Measurements from ENCODE around the gene ALKBH5. TPM values are rescaled to one million over a fixed set of nuclear protein-coding genes. Genes with fewer than 3 reads are reported as not detected.
A peak's percentile ranks its signal among the peaks of the same experiment; 100 is the strongest.

ALKBH5 gene
- total RNA-seq, 1 donor from 2014 or later = 96.3 TPM

GRCh38 chr17:18156171-18156975 is 27.3 kb upstream of the ALKBH5 start:
- intact Hi-C loops (cut with DNase I) = no loop called here
- no peak for ATAC-seq

DNA sequence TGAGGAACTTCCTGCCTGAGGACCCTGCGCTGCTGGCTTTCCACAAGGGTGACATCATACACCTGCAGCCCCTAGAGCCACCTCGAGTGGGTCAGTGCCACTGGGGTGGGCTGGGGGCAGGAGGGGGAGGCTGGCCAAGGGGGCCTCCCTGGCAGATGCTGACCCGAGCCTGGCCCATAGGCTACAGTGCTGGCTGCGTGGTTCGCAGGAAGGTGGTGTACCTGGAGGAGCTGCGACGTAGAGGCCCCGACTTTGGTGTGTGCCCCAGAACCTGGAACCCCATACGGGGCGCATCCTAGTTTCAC is 26.7 kb upstream of the ALKBH5 start:
- DNase-seq (ENCODE audit: low spot score) = no peak
- intact Hi-C loops (cut with DNase I) = no loop called here
- ATAC-seq = no peak

More at GRCh38 chr17:18156171-18156975, 27.3 kb upstream of the ALKBH5 start:
- no peak for DNase-seq (ENCODE audit: low spot score)

- no peak for DNase-seq (ENCODE audit: low spot score)
- intact Hi-C loops (cut with DNase I) = no loop called here
- no peak for ATAC-seq
These were observed 26.2 kb upstream of the ALKBH5 start for GRCh38 chr17:18157354-18157985.

DNA sequence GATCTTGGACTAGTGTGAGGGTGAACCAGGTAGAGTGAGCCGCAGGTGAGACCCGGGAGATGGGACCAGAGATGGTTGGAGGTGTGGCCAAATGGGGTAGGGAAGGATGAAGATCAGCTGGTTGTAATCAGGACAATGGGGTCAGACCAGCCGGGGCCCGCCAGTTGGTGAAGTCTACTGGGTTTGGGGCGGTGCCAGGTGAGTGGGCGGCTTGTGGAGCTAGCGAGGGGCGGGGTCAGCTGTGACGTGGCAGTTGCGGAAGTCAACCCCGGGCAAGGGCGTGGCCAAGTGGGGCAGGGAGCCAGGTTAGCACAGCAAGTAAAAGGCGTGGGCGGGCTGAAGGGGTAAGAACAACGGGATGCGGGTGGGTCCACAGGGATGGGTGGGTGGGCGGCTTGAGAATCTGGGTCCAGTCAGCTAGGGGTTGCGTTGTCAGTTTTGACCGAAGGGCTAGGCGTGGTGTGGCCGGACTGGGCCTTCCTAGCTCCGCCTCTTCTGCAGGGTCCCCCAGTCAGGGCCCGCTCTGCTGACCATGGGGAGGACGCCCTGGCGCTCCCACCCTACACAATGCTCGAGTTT is 25.5 kb upstream of the ALKBH5 start:
- peak; percentile 99 for DNase-seq (ENCODE audit: low spot score)
- intact Hi-C loops (cut with DNase I) = no loop called here
- ATAC-seq = peak; percentile 74

- ATAC-seq = no peak
- no peak for DNase-seq (ENCODE audit: low spot score)
- intact Hi-C loops (cut with DNase I) = no loop called here
These were observed 24.0 kb upstream of the ALKBH5 start for GRCh38 chr17:18159551-18160120.

DNA sequence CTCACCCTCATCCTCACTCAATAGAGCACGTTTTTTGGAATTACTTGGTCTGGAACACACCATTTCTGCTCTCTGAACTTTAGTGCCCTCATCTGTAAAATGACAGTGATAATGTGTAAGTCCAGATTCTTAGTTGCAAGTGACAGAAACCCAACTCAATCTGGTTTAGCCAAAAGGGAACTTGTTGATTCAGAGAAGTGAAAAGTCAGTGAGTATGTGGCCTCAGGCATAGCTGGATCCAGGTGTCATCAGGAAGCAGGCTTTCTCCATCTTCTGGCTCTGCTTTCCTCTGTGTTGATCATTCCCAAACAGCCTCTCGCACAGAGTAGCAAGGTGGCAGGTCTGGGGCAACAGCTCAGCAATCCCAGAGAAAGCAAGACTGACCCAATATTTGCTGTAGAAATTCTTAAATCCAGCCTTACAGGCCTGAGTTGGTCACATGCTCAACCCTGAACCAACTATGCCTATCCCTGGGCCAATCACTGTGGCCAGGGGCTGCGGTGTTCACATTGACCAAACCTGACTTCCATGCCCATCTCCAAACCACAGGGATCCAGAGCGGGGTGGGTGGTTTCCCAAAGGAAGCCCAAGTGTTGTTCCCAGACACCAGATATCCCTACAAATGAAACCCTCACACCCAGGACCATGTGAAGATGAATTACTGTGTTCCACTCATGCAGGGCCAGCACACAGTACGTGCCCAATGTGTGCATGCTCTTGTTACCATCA is 23.3 kb upstream of the ALKBH5 start:
- intact Hi-C loops (cut with DNase I) = no loop called here
- ATAC-seq (no peak), DNase-seq (ENCODE audit: low spot score) (no peak)

GRCh38 chr17:18161207-18162145 is 22.2 kb upstream of the ALKBH5 start:
- intact Hi-C loops (cut with DNase I) = no loop called here
- DNase-seq (ENCODE audit: low spot score) = no peak
- ATAC-seq = no peak

DNA sequence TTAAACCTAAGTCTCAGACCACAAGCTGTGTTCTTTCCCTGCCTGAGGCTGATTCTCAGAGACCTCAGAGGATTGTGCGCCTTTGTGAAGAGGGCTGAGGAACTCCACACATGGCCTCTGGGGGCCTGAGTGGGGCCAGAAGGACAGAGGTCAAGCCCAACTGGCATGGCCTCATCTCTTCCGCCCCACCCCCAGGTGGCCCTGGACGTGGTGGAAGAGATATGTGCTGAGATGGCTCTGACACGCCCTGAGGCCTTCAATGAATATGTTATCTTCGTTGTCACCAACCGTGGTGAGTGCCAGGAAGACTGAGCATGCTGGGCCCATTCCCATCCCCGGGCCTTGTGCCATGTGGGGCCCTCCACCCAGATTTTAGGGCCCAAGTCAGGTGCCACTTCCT is 20.1 kb upstream of the ALKBH5 start:
- intact Hi-C loops (cut with DNase I) = no loop called here
- DNase-seq (ENCODE audit: low spot score) (no peak), ATAC-seq (no peak)

GRCh38 chr17:18166894-18167293 is 16.7 kb upstream of the ALKBH5 start:
- no peak for DNase-seq (ENCODE audit: low spot score)
- intact Hi-C loops (cut with DNase I) = no loop called here
- no peak for ATAC-seq

DNA sequence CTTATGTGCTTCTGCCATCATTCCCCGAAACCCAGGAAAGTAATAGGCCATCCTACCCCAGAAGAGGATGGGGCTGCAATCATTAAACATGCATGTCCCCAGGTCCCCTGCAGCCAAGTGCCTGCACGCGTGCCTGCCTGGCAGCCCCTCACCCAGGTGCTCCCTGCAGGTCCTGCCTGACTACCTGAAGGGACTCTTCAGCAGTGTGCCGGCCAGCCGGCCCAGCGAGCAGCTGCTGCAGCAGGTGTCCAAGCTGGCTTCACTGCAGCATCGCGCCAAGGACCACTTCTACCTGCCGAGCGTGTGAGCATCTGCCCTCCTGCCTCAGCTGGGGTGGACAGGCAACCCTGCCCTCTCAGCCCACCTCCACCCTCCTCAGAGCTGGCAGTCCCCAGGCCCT is 16.2 kb upstream of the ALKBH5 start:
- DNase-seq (ENCODE audit: low spot score) = no peak
- intact Hi-C loops (cut with DNase I) = no loop called here
- ATAC-seq = no peak

- intact Hi-C loops (cut with DNase I) = no loop called here
- no peak for DNase-seq (ENCODE audit: low spot score)
- ATAC-seq = no peak
These were observed 10.9 kb upstream of the ALKBH5 start for GRCh38 chr17:18172531-18173278.

- intact Hi-C loops (cut with DNase I) = no loop called here
- DNase-seq (ENCODE audit: low spot score) (no peak), ATAC-seq (no peak)
These were observed 9.9 kb upstream of the ALKBH5 start for GRCh38 chr17:18173740-18174139.

DNA sequence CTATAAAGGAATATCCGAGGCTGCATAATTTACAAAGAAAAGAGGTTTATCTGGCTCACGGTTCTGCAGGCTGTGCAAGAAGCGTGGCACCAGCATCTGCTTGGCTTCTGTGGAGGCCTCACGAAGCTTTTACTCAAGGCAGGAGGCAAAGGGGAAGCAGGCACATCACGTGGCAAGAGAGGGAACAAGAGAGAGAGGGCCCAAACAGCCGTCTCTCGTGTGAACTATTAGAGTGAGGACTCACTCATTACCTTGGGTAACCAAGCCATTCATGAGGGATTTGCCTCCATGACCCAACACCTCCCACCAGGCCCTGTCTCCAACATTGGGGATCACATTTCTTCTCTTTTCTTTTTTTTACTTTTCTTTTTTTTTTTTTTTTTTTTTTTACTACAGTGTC is 7.5 kb upstream of the ALKBH5 start:
- peak; percentile 49 for ATAC-seq
- no peak for DNase-seq (ENCODE audit: low spot score)
- intact Hi-C loops (cut with DNase I) = no loop called here

GRCh38 chr17:18177133-18177532 is 6.5 kb upstream of the ALKBH5 start:
- intact Hi-C loops (cut with DNase I) = no loop called here
- ATAC-seq = no peak

DNA sequence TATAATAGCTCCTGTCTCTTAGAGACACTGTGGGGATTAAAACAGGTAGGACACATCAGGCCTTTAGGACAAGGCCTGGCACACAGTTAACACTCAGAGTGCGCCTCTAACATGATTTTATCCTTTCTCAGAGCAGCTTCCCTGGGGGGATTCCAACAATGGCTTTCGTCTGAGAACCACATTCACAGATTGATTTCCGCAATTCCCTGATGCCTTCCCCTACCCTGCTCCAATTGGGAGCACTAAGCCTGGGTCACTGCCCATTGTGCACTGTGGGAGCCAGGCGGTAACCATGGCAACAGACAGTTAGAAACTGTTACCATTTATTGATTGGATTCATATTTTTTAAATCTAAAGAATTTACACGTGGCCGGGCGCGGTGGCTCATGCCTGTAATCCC is 5.9 kb upstream of the ALKBH5 start:
- no peak for ATAC-seq
- intact Hi-C loops (cut with DNase I) = no loop called here
- DNase-seq (ENCODE audit: low spot score) = no peak

More at GRCh38 chr17:18177133-18177532, 6.5 kb upstream of the ALKBH5 start:
- DNase-seq (ENCODE audit: low spot score) = no peak

- intact Hi-C loops (cut with DNase I) = no loop called here
- ATAC-seq = no peak
- no peak for DNase-seq (ENCODE audit: low spot score)
These were observed 4.4 kb upstream of the ALKBH5 start for GRCh38 chr17:18179196-18179595.

DNA sequence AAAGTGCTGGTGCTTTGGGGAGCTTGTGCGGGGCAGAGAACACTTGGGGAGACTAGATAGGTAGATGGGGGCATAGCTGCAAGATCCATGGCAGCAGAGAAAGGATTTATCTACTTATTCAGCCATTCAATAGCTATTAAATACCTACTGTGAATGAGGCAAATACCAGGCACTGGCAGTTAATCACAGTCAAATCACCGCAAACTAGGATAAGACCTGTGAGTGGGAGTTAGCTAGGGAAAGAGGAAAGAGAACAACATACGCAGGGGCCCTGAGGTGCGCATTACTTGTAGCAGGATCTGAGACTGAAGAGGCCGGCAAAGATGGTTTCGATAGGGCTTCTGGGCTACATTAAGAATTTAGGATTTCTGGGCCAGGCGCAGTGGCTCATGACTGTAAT is 3.8 kb upstream of the ALKBH5 start:
- intact Hi-C loops (cut with DNase I) = no loop called here
- no peak for ATAC-seq

DNA sequence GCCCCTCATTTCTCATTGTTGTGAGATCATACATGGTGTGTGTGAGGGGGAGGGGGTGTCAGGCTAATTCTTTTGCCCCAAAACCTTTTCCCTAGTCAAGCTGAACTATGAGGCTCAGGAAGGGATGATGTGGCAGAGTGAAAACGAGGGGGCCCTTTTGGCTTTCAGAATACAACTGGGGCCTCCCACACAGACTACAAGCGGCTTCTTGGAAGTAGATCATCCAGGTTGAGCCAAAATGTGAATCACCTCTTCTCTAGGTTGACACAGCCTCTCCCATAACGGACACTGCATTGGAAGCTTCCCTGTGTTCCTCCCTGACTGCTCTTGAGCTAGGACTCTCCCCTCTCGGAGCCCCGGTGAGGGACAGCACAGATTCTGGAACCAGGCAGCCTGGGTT is 2.3 kb upstream of the ALKBH5 start:
- intact Hi-C loops (cut with DNase I) = no loop called here
- ATAC-seq = no peak
- no peak for DNase-seq (ENCODE audit: low spot score)

More for the DNA sequence above, 3.8 kb upstream of the ALKBH5 start:
- no peak for DNase-seq (ENCODE audit: low spot score)

All from sciatic nerve (tissue), 2 donors.